ENCODE measurements around the gene CPEB4. TPM values are rescaled to one million over a fixed set of nuclear protein-coding genes. Genes with fewer than 3 reads are reported as not detected.
A peak's percentile ranks its signal among the peaks of the same experiment; 100 is the strongest.

The CPEB4 gene
- total and polyA plus RNA-seq, 2 of the 4 experiments (the other 2 are of a cell fraction), result 7.8 to 22.6 TPM

DNA sequence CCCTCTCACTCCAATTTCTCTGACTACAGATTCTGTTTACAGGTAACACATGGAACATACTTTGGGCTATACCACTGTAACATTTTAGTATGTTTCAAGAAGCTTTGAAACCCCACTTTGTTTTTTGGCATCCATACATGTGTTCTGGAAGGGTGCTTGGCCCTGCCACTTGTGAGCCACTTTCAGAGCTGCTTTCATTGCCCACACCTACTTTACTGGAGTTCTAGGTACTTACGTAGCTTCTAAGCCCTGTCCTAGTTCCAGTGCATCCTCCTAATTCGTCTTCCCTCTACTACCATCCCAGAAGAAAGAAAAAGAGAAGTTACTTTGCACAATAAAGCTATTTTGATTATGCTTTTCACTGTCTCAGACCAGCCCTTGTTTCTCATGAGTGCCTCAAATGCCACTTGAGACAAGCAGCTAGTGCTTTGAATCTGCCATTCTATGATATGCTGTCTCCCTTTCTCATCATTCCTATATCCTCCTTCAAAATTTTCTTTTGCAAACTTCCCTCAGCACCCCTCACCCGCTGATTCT, 74.4 kb downstream of the CPEB4 start:
- Histone ChIP-seq H3K36me3 (ENCODE audit: control insufficient read depth, insufficient read depth, low read length) (no peaks in the 10 kb centered on the region; the same call in 1 of the 2 replicates), H3K56ac (ENCODE audit: extremely low read depth, insufficient read depth, low read length) (no peak overlapping the region), H2BK20ac (ENCODE audit: low read depth, low read length) (no peak overlapping the region), H3K79me1 (ENCODE audit: low read depth in 1 of 2, low read length in 2 of 2) (peaks cover 0 to 5% of the 10 kb centered on the region in 2 experiments; a peak in 1 of 4 replicates), H2AFZ (replicated peaks; ENCODE audit: low read length, poor library complexity) (no peak overlapping the region), H2BK5ac (ENCODE audit: low read depth, low read length, poor library complexity, severe bottlenecking) (peak overlapping the region; percentile 29), H3K4me2 (ENCODE audit: low read depth, low read length) (no peak overlapping the region), H3K18ac (ENCODE audit: low read depth, low read length) (no peak overlapping the region; the same call in 1 of the 2 replicates), H4K91ac (ENCODE audit: insufficient read depth, low read depth, low read length) (no peak overlapping the region), H3K9me3 (ENCODE audit: control insufficient read depth, insufficient read depth, low read length) (no peaks in the 10 kb centered on the region), H4K5ac (ENCODE audit: low read depth, low read length) (no peak overlapping the region), H3K14ac (replicated peaks; ENCODE audit: low read depth, low read length) (no peak overlapping the region), H3K4me3 (ENCODE audit: insufficient read depth, low read depth, low read length) (no peak overlapping the region), H3K27me3 (ENCODE audit: control insufficient read depth, insufficient read depth, low read length) (no peaks in the 10 kb centered on the region), H2BK15ac (ENCODE audit: low read depth, low read length) (no peak overlapping the region), H3K4ac (ENCODE audit: low read depth, low read length) (no peak overlapping the region), H4K8ac (ENCODE audit: low read depth in 2 of 2, low read length in 2 of 2) (no peak overlapping the region), H2BK120ac (ENCODE audit: low read depth, low read length) (no peak overlapping the region), H2AK9ac (replicated peaks; ENCODE audit: low read depth, low read length, poor library complexity) (no peak overlapping the region), H2AK5ac (ENCODE audit: low read depth, low read length) (no peak overlapping the region; the same call in 1 of the 2 replicates), H3K23ac (ENCODE audit: low read depth, low read length) (no peak overlapping the region), H3K9me1 (ENCODE audit: insufficient read depth, low read length) (no peaks in the 10 kb centered on the region), H4K20me1 (ENCODE audit: insufficient read depth, low read length) (no peaks in the 10 kb centered on the region), H3K9ac (ENCODE audit: low read depth, low read length) (no peak overlapping the region), H3K4me1 (ENCODE audit: control insufficient read depth, insufficient read depth, low read length) (peaks cover 2% of the 10 kb centered on the region), H3K27ac (ENCODE audit: insufficient read depth, low read length) (no peak overlapping the region)
- intact Hi-C loops (cut with micrococcal nuclease), result loop anchor here (5.0 kb wide), 1 partner anchor 35 kb away; no protein-coding TSS in a partner anchor
- no CpG with 5 or more reads among the region's 3 CpGs for whole genome bisulfite sequencing, 2 experiments (ENCODE audit: extremely low coverage in 2 of 2, insufficient read length in 1 of 2)
- DNase-seq (no peak), ATAC-seq (ENCODE audit: low read depth) (peak; percentile 8; the same call in 1 of the 2 replicates)
- in situ Hi-C loops (cut with MboI; ENCODE audit: low sequenced_read_pairs), result no loop called here
- BruUV-seq (replicated peaks), result no TSS peak
- ChIA-PET POLR2A (ENCODE audit: unreplicated experiment) (no interaction called here), CTCF (interaction anchor here (0.8 to 2.1 kb wide), 4 partner anchors 11 to 344 kb away, joined by 3 to 9 read pairs (median 3); no protein-coding TSS in a partner anchor)
- dilution Hi-C loops (cut with HindIII; ENCODE audit: low sequenced_read_pairs, unreplicated experiment), result no loop called here
- TF ChIP-seq ELK1 (IDR thresholded peaks at IDR 0.05; ENCODE audit: borderline replicate concordance, low read depth, low read length) (no peak), CHD1 (IDR thresholded peaks at IDR 0.05; ENCODE audit: low read depth, low read length) (no peak), SMC3 (IDR thresholded peaks at IDR 0.05; ENCODE audit: low read depth, low read length) (no peak), NFE2L2 (IDR thresholded peaks at IDR 0.05; ENCODE audit: low read depth, low read length) (no peak), MXI1 (IDR thresholded peaks at IDR 0.05; ENCODE audit: borderline replicate concordance, low read depth, low read length) (no peak), BHLHE40 (IDR thresholded peaks at IDR 0.05; ENCODE audit: low read depth, low read length) (no peak), POLR2A (IDR thresholded peaks at IDR 0.05; ENCODE audit: low read depth, low read length) (no peak), FOS (IDR thresholded peaks at IDR 0.05; ENCODE audit: low read depth, low read length) (no peak), RAD21 (IDR thresholded peaks at IDR 0.05; ENCODE audit: low read length) (no peak), MAZ (IDR thresholded peaks at IDR 0.05; ENCODE audit: borderline replicate concordance, low read depth, low read length) (no peak), MAFK (IDR thresholded peaks at IDR 0.05; ENCODE audit: low read depth, low read length) (no peak), CEBPB (IDR thresholded peaks at IDR 0.05; ENCODE audit: low read depth, low read length) (no peak)
- TF ChIP-seq, protein P1, sequence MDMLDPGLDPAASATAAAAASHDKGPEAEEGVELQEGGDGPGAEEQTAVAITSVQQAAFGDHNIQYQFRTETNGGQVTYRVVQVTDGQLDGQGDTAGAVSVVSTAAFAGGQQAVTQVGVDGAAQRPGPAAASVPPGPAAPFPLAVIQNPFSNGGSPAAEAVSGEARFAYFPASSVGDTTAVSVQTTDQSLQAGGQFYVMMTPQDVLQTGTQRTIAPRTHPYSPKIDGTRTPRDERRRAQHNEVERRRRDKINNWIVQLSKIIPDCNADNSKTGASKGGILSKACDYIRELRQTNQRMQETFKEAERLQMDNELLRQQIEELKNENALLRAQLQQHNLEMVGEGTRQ (IDR thresholded peaks at IDR 0.05; ENCODE audit: low read depth, low read length), result no peak

All from IMR-90 (cell line).